DND-41 (cell line): Measurements from ENCODE around the gene DOCK8.

ENCODE experiments used
- EZH2 ChIP-seq: IDR thresholded peaks from 3 replicates; pipeline ENCODE4 v1.6.1; 2012; ENCODE audit warnings: borderline replicate concordance, low read depth, mild to moderate bottlenecking, moderate library complexity, low read length, inconsistent platforms; ENCODE audit not compliant: severe bottlenecking
- TF ChIP-seq, protein P1 (sequence below): IDR thresholded peaks from 2 replicates; pipeline ENCODE4 v1.5.1; 2012; ENCODE audit warnings: borderline replicate concordance, low read length, moderate library complexity, mild to moderate bottlenecking; ENCODE audit not compliant: poor library complexity, severe bottlenecking; ENCODE audit errors: extremely low read depth

- TF ChIP-seq, protein P1, sequence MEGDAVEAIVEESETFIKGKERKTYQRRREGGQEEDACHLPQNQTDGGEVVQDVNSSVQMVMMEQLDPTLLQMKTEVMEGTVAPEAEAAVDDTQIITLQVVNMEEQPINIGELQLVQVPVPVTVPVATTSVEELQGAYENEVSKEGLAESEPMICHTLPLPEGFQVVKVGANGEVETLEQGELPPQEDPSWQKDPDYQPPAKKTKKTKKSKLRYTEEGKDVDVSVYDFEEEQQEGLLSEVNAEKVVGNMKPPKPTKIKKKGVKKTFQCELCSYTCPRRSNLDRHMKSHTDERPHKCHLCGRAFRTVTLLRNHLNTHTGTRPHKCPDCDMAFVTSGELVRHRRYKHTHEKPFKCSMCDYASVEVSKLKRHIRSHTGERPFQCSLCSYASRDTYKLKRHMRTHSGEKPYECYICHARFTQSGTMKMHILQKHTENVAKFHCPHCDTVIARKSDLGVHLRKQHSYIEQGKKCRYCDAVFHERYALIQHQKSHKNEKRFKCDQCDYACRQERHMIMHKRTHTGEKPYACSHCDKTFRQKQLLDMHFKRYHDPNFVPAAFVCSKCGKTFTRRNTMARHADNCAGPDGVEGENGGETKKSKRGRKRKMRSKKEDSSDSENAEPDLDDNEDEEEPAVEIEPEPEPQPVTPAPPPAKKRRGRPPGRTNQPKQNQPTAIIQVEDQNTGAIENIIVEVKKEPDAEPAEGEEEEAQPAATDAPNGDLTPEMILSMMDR, result no peak
- TF ChIP-seq EZH2, result no peak
Measured at GRCh38 chr9:401223-401622, 186.6 kb downstream of the DOCK8 start.
